Stimulated activated CD4-positive, alpha-beta T cell treated with anti-CD3 and anti-CD28 coated beads, Interleukin-4, amount 100 ng/mL, for 4 hours (primary cell): ENCODE results near the gene KRTAP3-2.

Experiments used
- DNase-seq, 2 experiments: peaks; one replicate each; pipeline ENCODE4 v3.0.0-alpha.2; 2020

KRTAP3-2 gene

DNA sequence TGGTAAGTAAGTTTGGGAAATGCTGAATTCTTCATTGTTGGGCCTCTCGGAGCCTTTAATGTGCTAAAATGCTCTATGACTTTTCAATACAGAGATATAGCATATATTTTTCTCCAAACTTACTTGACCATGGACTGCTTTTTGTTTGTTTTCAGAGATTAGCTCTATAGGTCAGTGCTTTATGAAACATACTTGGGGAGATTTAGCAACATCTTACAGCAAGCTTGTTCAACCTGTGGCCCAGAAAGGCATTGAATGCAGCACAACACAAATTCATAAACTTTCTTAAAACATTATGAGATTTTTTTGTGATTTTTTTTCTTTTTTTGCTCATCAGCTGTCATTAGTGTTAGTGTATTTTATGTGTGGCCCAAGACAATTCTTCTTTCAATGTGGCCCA, 10.2 kb upstream of the KRTAP3-2 start:
- DNase-seq: no peak

DNA sequence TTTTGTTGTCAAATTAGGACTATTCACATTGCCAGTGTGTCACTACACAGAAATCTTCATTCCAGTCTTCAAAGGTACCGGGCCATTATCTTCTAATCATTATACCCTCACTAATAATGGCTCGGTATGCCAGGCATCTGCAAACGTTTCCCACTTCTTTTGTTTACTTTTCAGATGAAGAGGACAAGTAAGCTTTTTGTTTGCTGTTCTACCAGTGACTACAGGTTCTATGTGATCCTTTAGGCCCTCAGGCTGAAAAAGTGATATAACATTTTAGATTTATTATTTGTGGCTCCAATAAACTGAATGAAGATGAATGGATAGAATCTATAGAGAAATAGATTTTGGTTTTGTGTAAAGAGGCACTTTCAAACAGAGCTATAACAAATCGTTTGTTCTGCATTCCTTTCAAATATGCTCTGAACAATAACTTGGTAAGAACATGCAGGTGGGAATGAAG, 9.6 kb upstream of the KRTAP3-2 start:
- DNase-seq: no peak

DNA sequence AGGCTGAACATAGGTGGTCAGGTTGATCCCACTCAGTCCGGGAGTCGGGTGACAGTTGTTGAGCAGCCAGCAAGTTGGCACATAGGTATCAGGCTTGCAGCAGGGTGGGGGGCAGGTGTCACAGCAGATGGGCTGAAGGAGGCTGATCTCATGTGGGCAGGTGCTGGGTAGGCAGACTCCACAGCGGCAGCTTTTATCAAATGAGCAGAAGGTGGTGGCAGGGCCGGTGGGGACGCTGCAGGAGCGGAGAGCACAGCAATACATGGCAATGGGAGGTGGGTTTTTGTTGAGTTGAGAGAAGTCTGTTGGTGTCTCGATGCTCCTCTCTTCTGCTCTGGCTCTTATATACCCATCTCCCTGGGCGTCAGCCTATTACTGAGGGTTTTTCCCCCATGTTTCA, 9.1 kb upstream of the KRTAP3-2 start, which contains the start of gene KRTAP3-1:
Gene KRTAP3-1, minus strand, starts transcription at position 318 of the 400 bp plus-strand sequence. Its CDS starts 54 bp downstream, at position 264.
- no peak for DNase-seq

DNA sequence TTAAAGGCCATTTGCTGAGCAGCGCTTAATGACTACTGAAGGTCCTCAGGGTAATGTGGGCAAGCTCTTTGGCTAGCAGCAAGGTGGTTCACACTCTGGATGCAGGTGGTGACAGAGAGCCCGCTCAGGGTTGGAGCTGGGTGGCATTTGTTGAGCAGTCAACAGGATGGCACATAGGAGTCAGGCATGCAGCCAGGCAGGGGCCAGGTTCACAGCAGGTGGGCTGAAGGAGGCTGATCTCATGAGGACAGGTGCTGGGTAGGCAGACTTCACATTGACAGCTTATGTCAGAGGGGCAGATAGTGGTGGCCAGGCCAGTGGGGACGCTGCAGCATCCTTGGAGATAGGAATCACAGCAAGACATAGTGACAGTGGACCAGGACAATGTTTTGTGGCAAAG, 4.7 kb upstream of the KRTAP3-2 start:
- no peak for DNase-seq

DNA sequence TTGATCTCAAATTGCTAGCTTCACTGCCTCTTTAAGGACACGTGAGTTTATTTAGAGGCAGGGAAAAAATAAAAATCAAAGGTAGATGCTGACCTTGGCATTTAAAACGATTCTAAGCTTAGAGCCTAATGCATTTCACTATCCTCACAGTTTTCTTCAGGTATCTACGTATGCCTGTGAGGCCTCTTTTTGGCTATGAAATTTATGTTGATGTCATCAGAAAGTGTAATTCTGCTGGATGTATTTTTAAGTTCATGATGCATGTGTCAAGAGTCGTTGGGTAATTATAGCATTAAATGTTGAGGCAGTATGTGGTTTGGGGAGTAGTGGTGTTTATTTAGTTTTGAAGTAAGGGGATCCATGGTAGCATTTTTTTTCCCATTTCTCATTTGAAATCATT, 4.2 kb upstream of the KRTAP3-2 start:
- no peak for DNase-seq

DNA sequence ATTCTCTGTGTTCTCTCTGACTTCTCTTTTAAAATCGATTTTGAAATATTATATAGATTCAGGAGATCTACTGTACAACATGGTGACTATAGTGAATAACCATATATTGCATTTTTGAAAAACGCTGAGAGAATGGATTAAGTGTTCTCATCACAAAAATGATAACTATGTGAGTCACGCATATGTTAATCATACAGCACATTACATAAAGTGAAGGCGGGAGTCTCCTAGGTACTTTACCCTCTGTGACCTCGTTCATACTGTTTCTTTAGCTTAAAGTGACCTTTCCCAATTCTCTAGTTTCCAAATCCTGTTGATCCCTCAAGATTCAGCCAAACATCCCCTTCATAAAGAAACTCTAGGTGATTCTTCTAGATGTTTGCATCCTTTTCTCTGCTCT, 3.1 kb upstream of the KRTAP3-2 start:
- DNase-seq: no peak

DNA sequence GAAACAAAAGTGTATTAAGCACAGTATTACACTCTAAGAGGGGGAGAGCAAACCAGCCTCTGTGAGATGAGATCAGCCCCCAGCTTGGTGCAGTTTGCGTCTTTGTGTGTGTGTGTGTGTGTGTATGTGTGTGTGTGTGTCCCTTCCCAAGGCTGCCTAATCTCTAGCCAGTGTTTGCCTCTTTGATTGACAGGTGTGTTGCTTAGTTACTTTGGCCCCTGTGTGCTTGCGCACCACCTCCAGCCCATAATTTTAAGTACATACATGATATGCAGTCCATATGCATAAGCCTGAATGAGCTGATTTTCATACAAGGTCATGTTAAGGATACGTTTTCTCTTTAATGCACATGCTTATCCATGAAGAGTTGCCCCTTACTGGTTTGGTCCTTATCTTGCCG, 2.1 kb upstream of the KRTAP3-2 start:
- no peak for DNase-seq

DNA sequence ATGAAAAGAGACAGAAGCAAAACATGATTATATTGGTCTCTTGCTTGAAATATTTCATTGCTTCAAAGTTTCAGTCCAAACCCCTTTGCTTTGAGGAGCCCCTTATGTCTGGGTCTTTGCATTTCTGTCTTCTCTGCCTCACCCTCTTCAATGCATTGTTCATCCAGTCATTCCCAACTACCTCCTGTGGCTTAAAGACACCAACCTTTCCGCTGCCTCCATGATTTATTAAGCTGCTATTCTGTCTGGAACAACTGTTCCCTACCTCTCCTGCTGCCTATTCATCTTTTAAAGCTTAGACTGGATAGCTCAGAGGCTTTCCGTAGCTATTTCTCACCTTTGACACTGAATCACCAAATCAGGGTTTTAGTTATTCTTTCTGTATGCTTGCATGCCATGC, 2.3 kb downstream of the KRTAP3-2 start:
- DNase-seq: no peak

DNA sequence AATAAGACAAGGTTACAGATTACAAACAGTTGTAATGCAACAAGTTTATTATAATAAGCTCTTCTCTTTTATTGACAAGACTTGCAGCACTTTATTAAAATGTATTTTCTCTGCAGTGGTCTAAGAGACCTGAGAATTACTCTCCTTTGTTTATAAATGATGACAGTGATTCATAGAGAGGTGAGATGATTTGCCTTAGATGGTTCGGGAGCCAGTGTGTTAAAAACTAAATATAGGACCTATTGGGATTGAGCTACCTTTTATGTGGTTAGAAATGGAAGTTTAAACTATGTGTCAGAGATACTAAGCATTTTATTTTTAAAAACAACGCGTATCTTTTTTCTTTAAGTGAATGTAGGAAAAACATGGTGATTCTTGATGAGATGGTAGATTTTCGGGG, 2.9 kb downstream of the KRTAP3-2 start:
- no peak for DNase-seq

DNA sequence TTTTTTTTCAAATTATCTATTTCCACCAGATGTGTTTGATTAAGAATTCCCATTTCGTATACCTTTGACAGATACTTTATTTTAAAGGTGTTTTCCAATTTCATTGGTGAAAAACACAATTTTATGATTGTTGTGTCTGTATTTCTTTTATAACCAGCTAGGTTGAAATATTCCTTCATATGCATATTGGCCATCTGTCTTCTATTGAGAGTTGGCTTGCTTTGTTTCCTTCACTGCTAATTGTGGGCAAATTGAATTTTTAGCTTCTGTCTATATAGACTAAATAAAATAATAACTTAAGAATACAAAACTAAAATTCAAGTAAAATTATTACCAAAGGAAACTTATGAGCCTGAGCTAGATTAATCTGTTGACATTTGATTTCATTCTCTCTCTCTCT, 4.6 kb downstream of the KRTAP3-2 start:
- DNase-seq: no peak

DNA sequence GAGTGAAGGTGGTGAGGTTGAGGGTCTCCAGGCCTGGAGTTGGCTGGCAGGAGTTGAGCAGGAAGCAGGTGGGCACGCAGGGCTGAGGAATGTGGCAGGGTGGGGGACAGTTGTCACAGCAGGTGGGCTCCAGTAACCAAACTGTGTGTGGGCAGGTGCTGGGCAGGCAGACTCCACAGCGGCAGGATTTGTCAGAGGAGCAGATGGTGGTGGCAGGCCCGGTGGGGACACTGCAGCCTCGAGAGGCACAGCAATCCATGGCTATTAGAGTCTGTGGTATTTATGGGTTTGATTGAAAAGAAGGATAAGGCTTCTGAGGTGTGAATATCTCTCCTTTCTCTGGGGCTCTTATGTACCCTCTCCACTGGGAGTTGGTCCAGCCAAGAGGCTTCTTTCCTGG, 5.9 kb downstream of the KRTAP3-2 start, which contains the start of gene KRTAP3-3:
Gene KRTAP3-3, minus strand, starts transcription at position 326 of the 400 bp plus-strand sequence. Its CDS starts 67 bp downstream, at position 259.
- DNase-seq: no peak

DNA sequence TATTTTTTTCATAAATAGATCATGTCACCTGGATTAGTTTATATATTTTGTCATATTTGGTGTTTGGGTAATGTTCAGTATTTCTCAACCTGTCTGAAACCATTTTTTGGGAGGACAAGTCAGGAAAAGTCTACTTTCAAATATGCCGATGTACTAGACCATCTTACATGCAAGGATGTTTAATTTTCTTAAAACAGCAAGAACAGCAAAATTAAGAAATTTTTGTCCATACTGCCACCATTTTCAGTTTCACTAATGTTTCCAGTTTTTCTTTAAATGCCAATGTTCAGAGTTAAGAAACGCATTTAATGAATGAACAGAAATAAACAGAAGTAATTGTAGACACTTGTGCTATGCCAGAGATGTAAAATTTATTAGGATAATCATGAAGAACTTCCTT, 6.6 kb downstream of the KRTAP3-2 start:
- no peak for DNase-seq

DNA sequence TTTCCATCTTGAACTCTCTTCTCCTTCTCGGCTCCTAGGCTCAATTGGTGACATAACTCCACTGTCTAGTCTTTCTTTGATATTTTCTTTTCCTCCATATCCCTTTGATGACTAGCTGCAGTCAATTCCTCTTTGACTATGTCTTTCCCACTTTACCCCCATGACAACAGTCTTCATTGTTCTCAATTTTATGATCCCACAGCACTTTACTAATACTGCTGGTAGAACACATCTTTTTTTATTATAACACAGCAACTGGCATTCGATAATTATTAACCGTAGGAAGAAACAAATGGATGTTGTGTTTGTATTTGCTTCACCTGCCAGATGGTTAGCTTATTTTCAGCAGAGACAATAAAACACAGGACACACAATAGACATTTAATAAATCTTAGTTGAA, 7.0 kb downstream of the KRTAP3-2 start:
- DNase-seq: no peak

DNA sequence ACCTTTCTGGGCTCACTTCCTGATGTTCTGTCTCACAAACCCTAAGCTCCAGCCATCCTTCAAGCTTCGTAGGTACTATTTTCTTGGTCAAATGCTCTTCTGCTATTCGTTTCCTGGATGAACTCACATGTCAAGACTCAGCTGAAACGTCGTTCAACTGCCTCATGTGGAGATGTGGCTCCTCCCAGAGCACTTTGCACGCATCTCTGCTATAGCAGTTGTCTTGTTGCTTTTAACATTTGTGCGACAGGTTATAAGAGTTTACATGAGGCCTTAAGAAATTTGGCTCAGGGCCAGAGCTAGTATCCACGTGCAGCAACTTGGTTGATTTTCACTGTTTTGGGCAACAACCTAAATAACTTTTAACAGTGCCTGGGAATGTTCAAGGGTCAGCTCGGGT, 12.8 kb downstream of the KRTAP3-2 start:
- no peak for DNase-seq

DNA sequence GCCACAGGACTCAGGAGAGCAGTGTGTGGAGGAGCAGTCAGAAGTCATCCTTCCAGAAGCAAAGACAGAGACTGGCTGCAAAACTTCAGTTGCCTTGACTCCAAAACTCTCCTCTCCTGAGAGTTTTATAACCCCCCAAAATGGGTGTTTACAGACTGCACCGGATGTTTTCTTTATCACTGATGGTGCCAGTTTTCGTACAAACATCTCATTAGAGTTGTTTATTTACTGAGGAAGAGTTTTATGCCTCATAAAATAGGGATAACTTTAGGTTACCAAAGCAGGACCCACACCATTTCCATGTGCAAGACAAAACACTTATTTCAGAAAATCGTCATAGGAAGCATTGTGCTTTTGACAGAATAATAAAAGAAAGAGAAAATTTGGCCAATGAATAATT, 15.5 kb downstream of the KRTAP3-2 start, which contains the start of gene KRT40:
Gene KRT40, minus strand, starts transcription at position 101 of the 400 bp plus-strand sequence. Its CDS starts 53 bp downstream, at position 48.
- no peak for DNase-seq

DNA sequence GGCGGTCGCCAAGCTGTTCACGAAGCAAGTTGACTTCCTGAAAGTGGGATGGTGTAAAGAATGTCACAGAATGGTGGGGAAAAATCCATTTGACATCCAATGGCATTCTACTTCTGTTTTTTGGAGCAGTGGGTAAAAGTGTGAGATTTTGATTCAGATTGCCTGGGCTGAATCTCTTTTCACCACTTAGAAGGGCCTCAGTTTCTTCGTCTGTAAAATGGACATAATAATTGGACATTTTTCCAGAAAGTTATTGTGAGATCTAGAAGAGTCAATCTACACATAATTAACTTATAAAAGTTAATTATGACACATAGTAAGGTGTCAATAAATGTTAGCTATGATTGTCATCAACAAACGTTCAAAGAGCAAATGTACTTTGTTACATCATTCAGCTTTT, 18.6 kb downstream of the KRTAP3-2 start:
- DNase-seq: no peak

DNA sequence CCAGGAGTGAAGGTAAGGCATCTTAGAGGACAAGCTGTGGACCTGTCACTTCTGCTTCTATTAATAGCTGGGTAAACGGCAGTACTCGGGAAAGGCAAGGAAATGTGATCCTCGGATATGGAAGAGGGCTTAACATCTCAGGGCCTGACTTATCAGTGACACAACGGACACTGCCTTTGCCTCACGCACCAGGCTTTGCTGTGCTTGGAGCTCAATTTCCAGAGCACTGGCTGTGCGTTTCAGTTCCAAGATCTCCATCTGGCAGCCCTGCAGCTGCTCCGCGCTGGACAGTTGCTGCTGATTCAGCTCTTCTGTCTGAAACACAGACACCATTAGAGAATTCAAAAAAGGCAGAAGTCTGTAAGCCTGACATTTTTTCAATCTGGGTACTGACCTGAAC, 19.1 kb downstream of the KRTAP3-2 start:
- DNase-seq: no peak

DNA sequence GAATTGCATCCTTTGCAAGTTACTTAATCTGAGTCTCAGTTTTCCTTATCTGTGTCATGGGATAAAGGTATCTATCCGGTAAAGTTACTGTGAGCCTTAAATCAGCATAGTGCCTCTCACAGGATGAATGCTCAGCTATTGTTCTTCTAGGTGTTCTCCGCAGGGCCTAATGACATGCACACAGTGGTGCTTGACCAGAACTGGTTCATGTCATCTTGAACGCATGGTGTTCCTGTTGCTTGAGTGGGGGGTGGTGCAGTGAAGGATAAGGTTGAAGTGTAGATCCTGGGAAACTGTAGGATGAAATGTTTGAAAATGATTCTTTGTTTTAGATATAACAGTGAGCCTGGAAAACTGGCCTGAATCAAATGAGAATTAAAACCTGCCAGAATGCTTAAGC, 19.6 kb downstream of the KRTAP3-2 start:
- DNase-seq: no peak

DNA sequence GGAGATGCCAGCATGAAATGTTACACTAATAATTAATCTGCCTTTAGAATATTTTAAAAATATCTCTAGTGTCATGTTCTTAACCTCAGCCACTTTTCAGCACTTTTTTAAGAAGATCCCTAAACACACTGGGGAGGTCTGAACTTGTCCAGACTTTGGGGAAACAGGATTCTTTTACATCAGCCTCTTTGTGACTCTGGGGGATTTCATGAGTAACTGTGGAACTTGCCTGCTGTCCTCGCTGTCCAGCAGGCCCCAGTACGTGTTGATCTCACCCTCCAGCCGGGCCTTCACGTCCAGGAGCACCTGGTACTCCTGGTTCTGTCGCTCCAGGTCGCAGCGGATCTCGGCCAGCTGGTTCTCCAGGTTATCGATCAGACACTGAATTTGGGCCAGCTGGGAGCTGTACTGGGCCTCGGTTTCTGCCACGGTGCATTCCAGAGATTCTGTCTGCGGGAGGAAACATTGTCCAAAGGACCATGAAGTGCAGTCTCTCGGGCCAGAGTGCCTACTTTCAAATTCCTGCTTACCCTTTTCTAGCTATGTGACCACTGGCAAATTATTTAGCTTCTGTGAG, 21.0 kb downstream of the KRTAP3-2 start:
- no peak for DNase-seq

DNA sequence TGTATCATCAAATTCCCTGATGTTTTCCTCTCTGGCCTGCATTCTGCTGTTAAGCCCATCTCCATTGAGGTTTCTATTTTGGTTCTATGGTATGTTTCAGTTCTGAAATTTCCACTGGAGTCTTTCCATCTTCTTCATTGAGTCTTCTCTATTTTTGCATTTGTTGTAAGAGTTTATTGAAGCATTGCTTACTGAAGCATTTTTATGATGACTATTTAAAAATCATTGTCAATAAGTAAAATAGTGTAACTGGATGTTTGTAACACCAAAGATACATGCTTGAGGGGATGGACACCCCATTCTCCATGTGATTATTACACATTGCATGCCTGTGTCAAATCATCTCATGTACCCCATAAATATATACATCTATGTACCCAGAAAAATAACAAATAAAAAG, 24.2 kb downstream of the KRTAP3-2 start:
- no peak for DNase-seq

DNA sequence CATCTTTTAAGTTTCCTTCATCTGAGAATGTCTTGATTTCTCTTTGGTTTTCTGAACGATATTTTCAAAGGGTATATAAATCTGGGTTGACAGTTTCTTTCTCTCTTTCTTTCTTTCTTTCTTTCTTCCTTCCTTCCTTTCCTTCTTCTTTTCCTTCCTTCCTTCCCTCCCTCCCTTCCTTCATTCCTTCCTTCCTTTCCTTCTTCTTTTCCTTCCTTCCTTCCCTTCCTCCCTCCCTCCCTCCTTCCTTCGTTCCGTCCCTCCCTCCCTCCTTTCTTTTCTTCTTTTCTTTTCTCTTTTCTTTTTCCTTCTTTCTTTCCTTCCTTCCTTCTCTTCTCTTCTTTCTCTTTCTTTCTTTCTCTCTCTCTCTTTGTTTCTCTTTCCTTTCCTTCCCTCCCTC, 25.3 kb downstream of the KRTAP3-2 start:
- DNase-seq: no peak

DNA sequence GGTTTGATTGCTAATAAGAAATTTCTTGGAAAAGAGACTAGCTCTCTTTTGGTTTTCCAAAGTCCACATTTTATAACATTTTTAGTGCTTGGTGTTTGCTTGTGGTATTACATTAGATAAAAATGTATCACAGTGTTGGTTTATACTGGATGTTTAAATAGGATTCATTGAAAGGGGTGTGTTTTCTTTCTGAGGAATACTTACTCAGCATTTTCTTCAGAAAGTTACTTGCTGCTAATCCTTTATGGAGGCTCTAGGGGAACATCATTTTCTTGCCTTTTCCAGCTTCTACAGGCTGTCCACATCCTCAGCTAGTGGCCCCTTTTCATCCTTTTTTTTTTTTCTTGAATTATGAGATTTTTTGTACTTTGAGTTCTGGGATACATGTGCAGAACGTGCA, 32.1 kb downstream of the KRTAP3-2 start:
- DNase-seq: no peak

DNA sequence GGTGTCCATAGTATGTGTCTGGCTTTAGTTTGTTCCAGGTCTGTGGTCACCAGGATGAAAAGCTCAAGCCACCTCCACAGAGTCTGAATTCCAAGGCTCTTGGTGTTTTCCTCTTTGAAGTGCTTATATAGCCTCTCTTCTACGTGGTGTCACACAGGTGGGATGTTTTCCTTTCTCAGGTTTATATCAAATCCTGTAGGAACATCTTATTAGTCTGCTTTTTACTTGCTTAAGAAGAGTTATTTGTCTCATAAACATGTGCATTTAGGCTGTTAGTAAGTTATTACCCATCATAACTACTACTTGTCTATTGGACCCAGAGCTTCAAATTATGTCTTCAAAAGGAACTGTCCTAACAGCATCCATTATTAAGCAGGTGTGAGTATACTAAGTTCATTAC, 32.9 kb downstream of the KRTAP3-2 start, which contains the start of gene KRT39:
Gene KRT39, minus strand, starts transcription at position 101 of the 400 bp plus-strand sequence. Its CDS starts 92 bp downstream, at position 9.
- DNase-seq: no peak

DNA sequence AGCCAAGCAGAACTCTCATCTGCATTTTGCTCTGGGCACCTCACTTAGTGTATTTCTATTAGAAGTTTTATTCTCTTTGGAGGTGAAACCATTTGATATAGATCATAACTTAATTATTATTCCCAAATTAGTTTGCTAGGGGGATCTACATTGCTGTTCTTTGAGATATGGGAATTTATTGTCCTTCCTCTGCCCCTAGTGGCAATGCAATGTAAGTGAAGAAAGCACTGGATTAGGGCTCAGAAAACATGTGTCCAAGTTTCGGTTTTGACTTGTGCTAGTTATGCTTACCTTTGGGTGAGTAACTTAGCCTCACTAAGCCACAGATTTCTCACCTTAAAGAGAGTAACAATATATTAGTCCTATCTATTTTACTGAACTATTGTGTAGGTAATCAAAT, 35.9 kb downstream of the KRTAP3-2 start:
- no peak for DNase-seq

DNA sequence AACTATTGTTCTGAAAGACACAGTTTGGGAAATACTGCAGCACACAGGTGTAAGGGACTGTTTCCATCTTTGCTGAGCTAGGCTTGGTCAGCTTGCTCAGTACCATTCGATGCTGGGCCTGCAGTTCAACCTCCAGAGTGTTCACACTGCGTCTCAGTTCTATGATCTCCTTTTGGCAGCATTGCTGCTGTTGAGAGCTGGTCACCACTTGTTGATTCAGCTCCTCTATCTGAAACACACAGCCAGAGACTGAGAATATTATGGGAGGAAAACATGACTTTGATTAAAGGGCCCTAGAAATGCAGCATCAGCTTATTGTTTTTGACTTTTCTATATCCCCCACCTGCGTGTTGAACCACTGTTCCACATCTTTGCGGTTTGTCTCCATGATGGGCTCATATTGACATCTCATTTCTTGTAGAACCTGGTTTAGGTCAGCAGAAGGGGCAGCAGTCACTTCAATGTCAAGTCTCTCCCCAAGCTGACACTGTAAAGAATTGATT, 37.6 kb downstream of the KRTAP3-2 start:
- DNase-seq: no peak
